HepG2 (cell line): ENCODE results near the gene CNOT2.

Source experiments
- CTCF ChIP-seq: sonication (generic); formaldehyde crosslinking; IDR thresholded peaks from 2 replicates; pipeline ENCODE4 v1.5.0; 2020; ENCODE audit warnings: mild to moderate bottlenecking, missing genetic modification reagents, moderate library complexity
- EP300 ChIP-seq, 3 experiments: sonication (generic) in 1 of 3; formaldehyde crosslinking in 1 of 3; IDR thresholded peaks; 2 replicates each; pipeline versions ENCODE4 v1.5.1 to v1.6.1; 2011 to 2020; ENCODE audit warnings: low read depth in 2 of 3, low read length in 2 of 3, borderline replicate concordance in 1 of 3, improper control_type of control experiment in 1 of 3, mild to moderate bottlenecking in 1 of 3, missing genetic modification reagents in 1 of 3, moderate library complexity in 1 of 3
- FOSL1 ChIP-seq: sonication (generic); formaldehyde crosslinking; IDR thresholded peaks from 2 replicates; pipeline ENCODE4 v1.9.0; 2021; ENCODE audit warnings: missing genetic modification reagents, borderline replicate concordance
- KMT2B ChIP-seq: IDR thresholded peaks from 2 replicates; pipeline ENCODE4 v1.6.1; 2016; ENCODE audit warnings: missing genetic modification reagents, missing compliant biosample characterization
- PBX2 ChIP-seq: IDR thresholded peaks from 2 replicates; pipeline ENCODE4 v1.6.1; 2016; ENCODE audit warnings: control low read depth
- RFX3 ChIP-seq: IDR thresholded peaks from 2 replicates; pipeline ENCODE4 v1.6.1; 2016; ENCODE audit warnings: missing biosample characterization, missing genetic modification reagents
- RFX5 ChIP-seq: IDR thresholded peaks from 2 replicates; pipeline ENCODE4 v1.6.1; 2011; ENCODE audit warnings: low read depth, low read length, improper control_type of control experiment
- STAT6 ChIP-seq: sonication (generic); formaldehyde crosslinking; IDR thresholded peaks from 2 replicates; pipeline ENCODE4 v1.4.0; 2020; ENCODE audit warnings: missing genetic modification reagents, mild to moderate bottlenecking, borderline replicate concordance
- ZNF326 ChIP-seq: sonication (generic); formaldehyde crosslinking; IDR thresholded peaks from 2 replicates; pipeline ENCODE4 v1.4.0; 2020; ENCODE audit warnings: missing genetic modification reagents, borderline replicate concordance
- ZNF569 ChIP-seq: sonication (generic); formaldehyde crosslinking; IDR thresholded peaks from 2 replicates; pipeline ENCODE4 v1.5.0; 2020; ENCODE audit warnings: mild to moderate bottlenecking, missing genetic modification reagents, moderate library complexity, borderline replicate concordance
- ZNF572 ChIP-seq: sonication (generic); formaldehyde crosslinking; IDR thresholded peaks from 2 replicates; pipeline ENCODE4 v1.5.1; 2020; ENCODE audit warnings: mild to moderate bottlenecking, missing genetic modification reagents
- ZNF800 ChIP-seq: sonication (generic); formaldehyde crosslinking; IDR thresholded peaks from 2 replicates; pipeline ENCODE4 v1.4.0; 2020; ENCODE audit warnings: missing genetic modification reagents
- ZSCAN12 ChIP-seq: sonication (generic); formaldehyde crosslinking; IDR thresholded peaks from 2 replicates; pipeline ENCODE4 v1.9.0; 2021; ENCODE audit warnings: mild to moderate bottlenecking, missing genetic modification reagents

- TF ChIP-seq ZNF800 (CRISPR knock-in tag) (no peak), FOSL1 (CRISPR knock-in tag) (no peak), CTCF (no peak), ZNF326 (CRISPR knock-in tag) (no peak), EP300 (IDR thresholded peaks at IDR 0.05; ENCODE audit: low read depth in 2 of 2, low read length in 2 of 2) (no peak), EP300 (CRISPR knock-in tag; IDR thresholded peaks at IDR 0.05; ENCODE audit: borderline replicate concordance) (no peak), ZNF572 (CRISPR knock-in tag) (no peak), ZSCAN12 (CRISPR knock-in tag) (no peak), PBX2 (CRISPR knock-in tag) (no peak), RFX3 (CRISPR knock-in tag) (no peak), RFX5 (no peak), STAT6 (no peak), KMT2B (no peak), ZNF569 (CRISPR knock-in tag) (no peak)
These were observed 46.4 kb upstream of the CNOT2 start for GRCh38 chr12:70196811-70197281.
